ENCODE data around the gene CASZ1. TPM values are rescaled to one million over a fixed set of nuclear protein-coding genes. Genes with fewer than 3 reads are reported as not detected.

CASZ1 gene
- total and polyA plus RNA-seq, 10 of the 15 experiments (the other 5 are each of a cell fraction or from before 2014, with no cell fraction given): 0.52 to 9.8 (median 3.7) TPM

DNA sequence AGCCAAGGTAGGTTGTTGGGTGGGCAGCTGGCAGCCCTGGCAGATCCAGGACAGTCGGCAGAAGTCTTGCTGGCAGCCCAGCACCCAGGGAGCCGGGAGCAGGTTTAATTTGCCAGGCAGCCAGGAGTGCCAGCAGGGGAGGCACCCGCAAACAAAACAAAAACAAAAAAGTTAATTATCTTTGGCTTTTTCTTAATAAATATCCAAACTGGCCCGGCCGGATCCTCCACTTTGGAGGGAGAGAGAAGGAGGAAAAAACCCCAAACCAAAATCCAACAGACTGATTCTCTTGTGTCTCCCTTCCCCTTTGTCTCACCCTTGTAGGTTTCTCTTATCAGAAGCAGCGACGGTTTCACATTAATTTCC, 97.0 kb downstream of the CASZ1 start:
- ATAC-seq (no peak), FAIRE-seq (no peak), DNase-seq (ENCODE audit: low read depth, low spot score) (no peak)
- BruUV-seq (replicated peaks): no TSS peak
- Histone ChIP-seq H3K79me2 (ENCODE audit: control insufficient read depth, insufficient read depth, low read length) (no peaks in the 10 kb centered on the region), H3K27ac (ENCODE audit: control insufficient read depth, insufficient read depth) (no peak overlapping the region), H3K9ac (ENCODE audit: control insufficient read depth, insufficient read depth, low read length) (no peak overlapping the region), H3K27me3 (replicated peaks in 1 of 2; ENCODE audit: control insufficient read depth in 2 of 2, insufficient read depth in 2 of 2, low read length in 1 of 2) (no peaks in the 10 kb centered on the region; a peak in 3 of 4 replicates), H2AFZ (ENCODE audit: control insufficient read depth, low read depth, low read length) (no peak overlapping the region), H3K9me3 (replicated peaks; ENCODE audit: control insufficient read depth, insufficient read depth, low read length) (no peaks in the 10 kb centered on the region), H3K4me2 (ENCODE audit: control insufficient read depth, insufficient read depth) (no peak overlapping the region), H3K4me3 (no peak overlapping the region), H3K4me1 (ENCODE audit: control insufficient read depth, insufficient read depth, low read length) (no peaks in the 10 kb centered on the region), H3K36me3 (ENCODE audit: control insufficient read depth in 2 of 2, insufficient read depth in 2 of 2, low read length in 1 of 2) (no peaks in the 10 kb centered on the region), H4K20me1 (ENCODE audit: control insufficient read depth, insufficient read depth) (no peaks in the 10 kb centered on the region)
- CTCF ChIA-PET: no interaction called here
- 46% methylated on average over 7 of the region's 7 CpGs for WGBS (ENCODE audit: insufficient coverage, insufficient replicate concordance, low lambda C conversion rate, missing lambda C conversion rate)
- RAD21 ChIA-PET (ENCODE audit: unreplicated experiment): no interaction called here
- POLR2A ChIA-PET: no interaction called here
- SMC1A ChIA-PET (ENCODE audit: uncharacterized antibody, unreplicated experiment): no interaction called here
- intact Hi-C loops (cut with micrococcal nuclease; ENCODE audit: unreplicated experiment) (no loop called here), in situ Hi-C loops (cut with MboI) (no loop called here)
- TF ChIP-seq GABPA (IDR thresholded peaks at IDR 0.05; ENCODE audit: low read depth) (no peak), CHD4 (IDR thresholded peaks at IDR 0.05) (no peak), ZNF207 (IDR thresholded peaks at IDR 0.05; ENCODE audit: borderline replicate concordance) (no peak), ZBED1 (IDR thresholded peaks at IDR 0.05; ENCODE audit: borderline replicate concordance) (no peak), IKZF2 (IDR thresholded peaks at IDR 0.05) (no peak), SP1 (IDR thresholded peaks at IDR 0.05; ENCODE audit: low read depth, low read length) (no peak), TCF7 (IDR thresholded peaks at IDR 0.05; ENCODE audit: borderline replicate concordance) (no peak), GATAD2B (conservative IDR thresholded peaks at IDR 0.05; ENCODE audit: low read depth) (no peak), ZSCAN29 (IDR thresholded peaks at IDR 0.05) (no peak), PAX8 (IDR thresholded peaks at IDR 0.05) (no peak), ETV6 (conservative IDR thresholded peaks at IDR 0.05 in 1 of 2, IDR thresholded peaks at IDR 0.05 in 1 of 2; ENCODE audit: borderline replicate concordance in 1 of 2, low read depth in 1 of 2) (no peak)
- TF ChIP-seq, protein P1, sequence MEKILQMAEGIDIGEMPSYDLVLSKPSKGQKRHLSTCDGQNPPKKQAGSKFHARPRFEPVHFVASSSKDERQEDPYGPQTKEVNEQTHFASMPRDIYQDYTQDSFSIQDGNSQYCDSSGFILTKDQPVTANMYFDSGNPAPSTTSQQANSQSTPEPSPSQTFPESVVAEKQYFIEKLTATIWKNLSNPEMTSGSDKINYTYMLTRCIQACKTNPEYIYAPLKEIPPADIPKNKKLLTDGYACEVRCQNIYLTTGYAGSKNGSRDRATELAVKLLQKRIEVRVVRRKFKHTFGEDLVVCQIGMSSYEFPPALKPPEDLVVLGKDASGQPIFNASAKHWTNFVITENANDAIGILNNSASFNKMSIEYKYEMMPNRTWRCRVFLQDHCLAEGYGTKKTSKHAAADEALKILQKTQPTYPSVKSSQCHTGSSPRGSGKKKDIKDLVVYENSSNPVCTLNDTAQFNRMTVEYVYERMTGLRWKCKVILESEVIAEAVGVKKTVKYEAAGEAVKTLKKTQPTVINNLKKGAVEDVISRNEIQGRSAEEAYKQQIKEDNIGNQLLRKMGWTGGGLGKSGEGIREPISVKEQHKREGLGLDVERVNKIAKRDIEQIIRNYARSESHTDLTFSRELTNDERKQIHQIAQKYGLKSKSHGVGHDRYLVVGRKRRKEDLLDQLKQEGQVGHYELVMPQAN (conservative IDR thresholded peaks at IDR 0.05): no peak
- TF ChIP-seq, protein P2, sequence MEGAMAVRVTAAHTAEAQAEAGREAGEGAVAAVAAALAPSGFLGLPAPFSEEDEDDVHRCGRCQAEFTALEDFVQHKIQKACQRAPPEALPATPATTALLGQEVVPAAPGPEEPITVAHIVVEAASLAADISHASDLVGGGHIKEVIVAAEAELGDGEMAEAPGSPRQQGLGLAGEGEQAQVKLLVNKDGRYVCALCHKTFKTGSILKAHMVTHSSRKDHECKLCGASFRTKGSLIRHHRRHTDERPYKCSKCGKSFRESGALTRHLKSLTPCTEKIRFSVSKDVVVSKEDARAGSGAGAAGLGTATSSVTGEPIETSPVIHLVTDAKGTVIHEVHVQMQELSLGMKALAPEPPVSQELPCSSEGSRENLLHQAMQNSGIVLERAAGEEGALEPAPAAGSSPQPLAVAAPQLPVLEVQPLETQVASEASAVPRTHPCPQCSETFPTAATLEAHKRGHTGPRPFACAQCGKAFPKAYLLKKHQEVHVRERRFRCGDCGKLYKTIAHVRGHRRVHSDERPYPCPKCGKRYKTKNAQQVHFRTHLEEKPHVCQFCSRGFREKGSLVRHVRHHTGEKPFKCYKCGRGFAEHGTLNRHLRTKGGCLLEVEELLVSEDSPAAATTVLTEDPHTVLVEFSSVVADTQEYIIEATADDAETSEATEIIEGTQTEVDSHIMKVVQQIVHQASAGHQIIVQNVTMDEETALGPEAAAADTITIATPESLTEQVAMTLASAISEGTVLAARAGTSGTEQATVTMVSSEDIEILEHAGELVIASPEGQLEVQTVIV (IDR thresholded peaks at IDR 0.05; ENCODE audit: borderline replicate concordance, partially characterized antibody): no peak
- TF ChIP-seq, protein P3, sequence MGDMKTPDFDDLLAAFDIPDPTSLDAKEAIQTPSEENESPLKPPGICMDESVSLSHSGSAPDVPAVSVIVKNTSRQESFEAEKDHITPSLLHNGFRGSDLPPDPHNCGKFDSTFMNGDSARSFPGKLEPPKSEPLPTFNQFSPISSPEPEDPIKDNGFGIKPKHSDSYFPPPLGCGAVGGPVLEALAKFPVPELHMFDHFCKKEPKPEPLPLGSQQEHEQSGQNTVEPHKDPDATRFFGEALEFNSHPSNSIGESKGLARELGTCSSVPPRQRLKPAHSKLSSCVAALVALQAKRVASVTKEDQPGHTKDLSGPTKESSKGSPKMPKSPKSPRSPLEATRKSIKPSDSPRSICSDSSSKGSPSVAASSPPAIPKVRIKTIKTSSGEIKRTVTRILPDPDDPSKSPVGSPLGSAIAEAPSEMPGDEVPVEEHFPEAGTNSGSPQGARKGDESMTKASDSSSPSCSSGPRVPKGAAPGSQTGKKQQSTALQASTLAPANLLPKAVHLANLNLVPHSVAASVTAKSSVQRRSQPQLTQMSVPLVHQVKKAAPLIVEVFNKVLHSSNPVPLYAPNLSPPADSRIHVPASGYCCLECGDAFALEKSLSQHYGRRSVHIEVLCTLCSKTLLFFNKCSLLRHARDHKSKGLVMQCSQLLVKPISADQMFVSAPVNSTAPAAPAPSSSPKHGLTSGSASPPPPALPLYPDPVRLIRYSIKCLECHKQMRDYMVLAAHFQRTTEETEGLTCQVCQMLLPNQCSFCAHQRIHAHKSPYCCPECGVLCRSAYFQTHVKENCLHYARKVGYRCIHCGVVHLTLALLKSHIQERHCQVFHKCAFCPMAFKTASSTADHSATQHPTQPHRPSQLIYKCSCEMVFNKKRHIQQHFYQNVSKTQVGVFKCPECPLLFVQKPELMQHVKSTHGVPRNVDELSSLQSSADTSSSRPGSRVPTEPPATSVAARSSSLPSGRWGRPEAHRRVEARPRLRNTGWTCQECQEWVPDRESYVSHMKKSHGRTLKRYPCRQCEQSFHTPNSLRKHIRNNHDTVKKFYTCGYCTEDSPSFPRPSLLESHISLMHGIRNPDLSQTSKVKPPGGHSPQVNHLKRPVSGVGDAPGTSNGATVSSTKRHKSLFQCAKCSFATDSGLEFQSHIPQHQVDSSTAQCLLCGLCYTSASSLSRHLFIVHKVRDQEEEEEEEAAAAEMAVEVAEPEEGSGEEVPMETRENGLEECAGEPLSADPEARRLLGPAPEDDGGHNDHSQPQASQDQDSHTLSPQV (IDR thresholded peaks at IDR 0.05): no peak
- TF ChIP-seq, protein P4, sequence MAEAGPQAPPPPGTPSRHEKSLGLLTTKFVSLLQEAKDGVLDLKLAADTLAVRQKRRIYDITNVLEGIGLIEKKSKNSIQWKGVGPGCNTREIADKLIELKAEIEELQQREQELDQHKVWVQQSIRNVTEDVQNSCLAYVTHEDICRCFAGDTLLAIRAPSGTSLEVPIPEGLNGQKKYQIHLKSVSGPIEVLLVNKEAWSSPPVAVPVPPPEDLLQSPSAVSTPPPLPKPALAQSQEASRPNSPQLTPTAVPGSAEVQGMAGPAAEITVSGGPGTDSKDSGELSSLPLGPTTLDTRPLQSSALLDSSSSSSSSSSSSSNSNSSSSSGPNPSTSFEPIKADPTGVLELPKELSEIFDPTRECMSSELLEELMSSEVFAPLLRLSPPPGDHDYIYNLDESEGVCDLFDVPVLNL (IDR thresholded peaks at IDR 0.05; ENCODE audit: low read depth, low read length): no peak
